Esophagus muscularis mucosa (tissue), 4 donors: ENCODE measurements around the gene ARRDC4. TPM values are rescaled to one million over a fixed set of nuclear protein-coding genes. Genes with fewer than 3 reads are reported as not detected.

Experiments used
- DNase-seq: peaks from one replicate; pipeline ENCODE4 v3.0.0-alpha.2; 2017; ENCODE audit errors: extremely low spot score
- H3K27ac ChIP-seq, 4 donors: fragments of 200-600 bp; sonication (generic); replicated peaks in 1 of 4; 1 replicate in 3 of 4; 2 replicates in 1 of 4; pipeline ENCODE4 v1.5.1; 2016 to 2019; ENCODE audit warnings: mild to moderate bottlenecking in 1 of 4
- H3K27me3 ChIP-seq, 4 donors: fragments of 200-600 bp; sonication (generic); one replicate each; pipeline versions ENCODE4 v1.5.1 to v1.6.0; 2016 to 2019
- H3K36me3 ChIP-seq, 4 donors: fragments of 200-600 bp; sonication (generic); one replicate each; pipeline ENCODE4 v1.5.1; 2016 to 2019
- H3K4me1 ChIP-seq, 4 donors: fragments of 200-600 bp; sonication (generic); one replicate each; pipeline ENCODE4 v1.5.1; 2016 to 2019
- H3K4me3 ChIP-seq, 4 donors: fragments of 200-600 bp; sonication (generic); 1 replicate in 2 of 4; 2 replicates in 2 of 4; pipeline ENCODE4 v1.5.1; 2016 to 2019; ENCODE audit warnings: mild to moderate bottlenecking in 4 of 4, moderate library complexity in 1 of 4
- H3K9me3 ChIP-seq, 4 donors: fragments of 200-600 bp; sonication (generic); 1 replicate in 3 of 4; 2 replicates in 1 of 4; pipeline ENCODE4 v1.5.1; 2016 to 2019
- EP300 ChIP-seq: sonication (generic); formaldehyde crosslinking; IDR thresholded peaks from one replicate; pipeline ENCODE4 v1.6.1; 2017; ENCODE audit warnings: antibody characterized with exemption
- POLR2A ChIP-seq: fragments of 450-650 bp; IDR thresholded peaks from one replicate; pipeline ENCODE4 v1.6.1; 2017; ENCODE audit warnings: antibody characterized with exemption, moderate library complexity, mild to moderate bottlenecking, low read depth
- POLR2AphosphoS5 ChIP-seq, 2 donors: sonication (generic); formaldehyde crosslinking; IDR thresholded peaks; one replicate each; pipeline ENCODE4 v1.6.1; 2017; ENCODE audit warnings: antibody characterized with exemption in 2 of 2
- WGBS: methylation state at CpG from one replicate; pipeline ENCODE4 v1.1.5; 2018; 5-methylcytosine and 5-hydroxymethylcytosine counted together
- intact Hi-C: fragments of 100-400 bp; cut with DNase I; formaldehyde crosslinking; loops from one replicate; pipeline ENCODE4 v1.15.1; 2023
- total RNA-seq, 4 donors: library from RNA; depleted of rRNA; stranded (reverse); fragments of >200 nt; gene quantifications; one replicate each; pipeline versions ENCODE4 v1.1.0 to v1.2.1, GENCODE V29; 2016
- TF ChIP-seq, protein P1 (sequence below), 3 experiments: fragments of 200-600 bp in 2 of 3; fragments of 450-650 bp in 1 of 3; sonication (generic) in 2 of 3; IDR thresholded peaks; one replicate each; pipeline ENCODE4 v1.5.1; 2017 to 2019; ENCODE audit warnings: antibody characterized with exemption in 3 of 3, mild to moderate bottlenecking in 2 of 3, moderate library complexity in 1 of 3

The ARRDC4 gene
- total RNA-seq, 4 donors from 2014 or later = 115 to 135 (median 128) TPM

DNA sequence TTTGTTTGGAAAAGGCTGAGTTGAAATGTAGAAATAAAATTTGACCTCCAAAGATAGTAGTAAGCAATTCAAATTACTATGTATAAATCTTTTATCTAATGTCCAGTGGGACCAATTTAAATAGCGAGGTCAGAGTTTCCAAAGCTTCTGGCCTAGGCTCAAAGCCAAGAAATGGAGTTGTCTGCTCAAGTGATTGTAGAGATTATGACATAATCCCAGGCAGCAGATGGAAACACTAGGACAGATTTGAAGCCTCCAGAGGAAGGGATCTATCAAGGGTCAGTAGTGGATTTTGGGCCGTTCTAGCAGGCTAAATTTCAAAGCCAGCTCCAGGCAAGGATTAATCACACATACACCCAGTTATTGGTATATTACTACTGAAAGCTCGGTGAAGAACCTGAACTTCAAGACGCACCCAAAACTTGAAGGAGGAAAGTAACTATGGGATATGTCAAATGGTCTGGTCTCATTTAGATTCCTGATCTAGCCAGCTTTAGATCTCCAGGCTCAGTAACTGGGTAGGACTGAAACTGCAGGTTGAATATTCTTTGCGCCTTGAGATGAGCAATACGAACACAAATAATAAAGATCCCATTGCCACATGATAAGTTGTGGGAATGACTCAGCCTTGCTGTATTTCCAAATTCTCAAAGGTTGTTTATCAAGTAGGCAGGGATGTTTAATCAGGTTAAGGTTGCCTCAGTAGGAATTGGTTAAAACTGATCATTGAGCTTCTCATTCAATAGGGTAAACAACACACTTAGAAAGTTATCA, 30.9 kb upstream of the ARRDC4 start:
- no peak for DNase-seq
- Histone ChIP-seq H3K36me3 (no peaks in the 10 kb centered on the region), H3K4me1 (no peaks in the 10 kb centered on the region), H3K4me3 (no peak overlapping the region), H3K27me3 (no peaks in the 10 kb centered on the region), H3K9me3 (peaks cover 0 to 8% (median 2%) of the 10 kb centered on the region in 4 donors), H3K27ac (no peak overlapping the region)
- TF ChIP-seq EP300 (no peak), POLR2AphosphoS5 (IDR thresholded peaks at IDR 0.05) (no peak), POLR2A (no peak)
- TF ChIP-seq, protein P1, sequence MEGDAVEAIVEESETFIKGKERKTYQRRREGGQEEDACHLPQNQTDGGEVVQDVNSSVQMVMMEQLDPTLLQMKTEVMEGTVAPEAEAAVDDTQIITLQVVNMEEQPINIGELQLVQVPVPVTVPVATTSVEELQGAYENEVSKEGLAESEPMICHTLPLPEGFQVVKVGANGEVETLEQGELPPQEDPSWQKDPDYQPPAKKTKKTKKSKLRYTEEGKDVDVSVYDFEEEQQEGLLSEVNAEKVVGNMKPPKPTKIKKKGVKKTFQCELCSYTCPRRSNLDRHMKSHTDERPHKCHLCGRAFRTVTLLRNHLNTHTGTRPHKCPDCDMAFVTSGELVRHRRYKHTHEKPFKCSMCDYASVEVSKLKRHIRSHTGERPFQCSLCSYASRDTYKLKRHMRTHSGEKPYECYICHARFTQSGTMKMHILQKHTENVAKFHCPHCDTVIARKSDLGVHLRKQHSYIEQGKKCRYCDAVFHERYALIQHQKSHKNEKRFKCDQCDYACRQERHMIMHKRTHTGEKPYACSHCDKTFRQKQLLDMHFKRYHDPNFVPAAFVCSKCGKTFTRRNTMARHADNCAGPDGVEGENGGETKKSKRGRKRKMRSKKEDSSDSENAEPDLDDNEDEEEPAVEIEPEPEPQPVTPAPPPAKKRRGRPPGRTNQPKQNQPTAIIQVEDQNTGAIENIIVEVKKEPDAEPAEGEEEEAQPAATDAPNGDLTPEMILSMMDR (IDR thresholded peaks at IDR 0.05) = no peak
- intact Hi-C loops = no loop called here
- WGBS = 92% methylated on average over 6 of the region's 6 CpGs

- peaks cover 0 to 5% (median under 1%) of the 10 kb centered on the region in 4 donors for H3K9me3 ChIP-seq
- H3K27ac ChIP-seq = no peak overlapping the region
- DNase-seq = no peak
- H3K4me1 ChIP-seq = no peaks in the 10 kb centered on the region
- no peaks in the 10 kb centered on the region for H3K36me3 ChIP-seq
- H3K4me3 ChIP-seq = no peak overlapping the region
- intact Hi-C loops = no loop called here
- no peaks in the 10 kb centered on the region for H3K27me3 ChIP-seq
- TF ChIP-seq POLR2A = no peak
- TF ChIP-seq POLR2AphosphoS5 (IDR thresholded peaks at IDR 0.05) = no peak
- TF ChIP-seq, protein P1 (IDR thresholded peaks at IDR 0.05) = no peak
- TF ChIP-seq EP300 = no peak
Measured at GRCh38 chr15:97930230-97930629, 30.3 kb upstream of the ARRDC4 start.

DNA sequence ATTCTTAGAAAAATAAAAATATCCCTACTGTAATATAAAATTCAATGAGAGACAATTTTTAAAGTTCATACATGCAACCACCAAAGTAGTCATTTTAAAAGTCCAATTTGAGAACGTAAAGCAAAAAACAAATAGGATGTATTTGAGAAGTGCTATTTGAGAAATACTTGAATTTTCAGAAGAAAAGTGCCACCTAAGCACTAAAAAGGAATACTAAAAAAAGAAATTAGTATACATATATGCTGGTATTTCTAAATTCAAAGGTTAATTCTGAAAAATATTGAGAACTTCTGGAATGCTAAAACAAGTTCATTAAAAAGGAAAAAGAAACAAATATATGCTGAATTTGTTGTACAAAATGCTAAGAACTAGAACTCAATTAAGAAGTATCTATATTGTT, 29.2 kb upstream of the ARRDC4 start:
- Histone ChIP-seq H3K4me3 (no peak overlapping the region), H3K36me3 (no peaks in the 10 kb centered on the region), H3K4me1 (no peaks in the 10 kb centered on the region), H3K9me3 (peaks cover 0 to 9% (median 0%) of the 10 kb centered on the region in 4 donors), H3K27ac (no peak overlapping the region), H3K27me3 (no peaks in the 10 kb centered on the region)
- intact Hi-C loops = no loop called here
- WGBS = 89% methylated on average over 1 of the region's 1 CpG
- DNase-seq = no peak
- TF ChIP-seq POLR2A (no peak), EP300 (no peak), POLR2AphosphoS5 (IDR thresholded peaks at IDR 0.05) (no peak)
- TF ChIP-seq, protein P1 (IDR thresholded peaks at IDR 0.05) = no peak

DNA sequence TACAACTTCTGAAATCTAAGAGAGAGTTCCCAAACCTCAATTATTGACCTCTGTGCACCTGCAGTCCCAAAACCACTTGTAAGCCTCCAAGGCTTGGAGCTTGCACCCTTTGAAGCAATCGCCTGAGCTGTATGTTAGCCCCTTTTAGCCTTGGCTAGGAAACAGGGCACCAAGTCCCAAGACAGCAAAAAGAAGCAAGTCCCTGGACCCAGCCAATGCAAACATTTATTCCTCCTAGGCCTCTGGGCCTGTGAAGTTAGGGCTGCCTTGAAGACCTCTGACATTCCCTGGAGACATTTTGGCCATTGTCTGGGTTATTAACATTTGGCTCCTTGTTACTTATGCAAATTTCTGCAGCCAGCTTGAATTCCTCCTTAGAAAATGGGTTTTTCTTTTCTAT, 26.9 kb upstream of the ARRDC4 start:
- Histone ChIP-seq H3K27me3 (no peaks in the 10 kb centered on the region), H3K9me3 (peaks cover 0 to 9% (median 0%) of the 10 kb centered on the region in 4 donors), H3K36me3 (no peaks in the 10 kb centered on the region), H3K27ac (no peak overlapping the region), H3K4me1 (no peaks in the 10 kb centered on the region), H3K4me3 (no peak overlapping the region)
- no peak for DNase-seq
- TF ChIP-seq EP300 = no peak
- intact Hi-C loops = no loop called here
- 93% methylated on average over 1 of the region's 1 CpG for WGBS

- Histone ChIP-seq H3K9me3 (no peaks in the 10 kb centered on the region), H3K4me1 (peaks cover 0 to 3% (median 0%) of the 10 kb centered on the region in 4 donors), H3K27ac (no peak overlapping the region), H3K36me3 (no peaks in the 10 kb centered on the region), H3K27me3 (no peaks in the 10 kb centered on the region), H3K4me3 (no peak overlapping the region)
- intact Hi-C loops = no loop called here
- no peak for DNase-seq
- WGBS = 96% methylated on average over 4 of the region's 4 CpGs
- TF ChIP-seq EP300 = no peak
- TF ChIP-seq, protein P1 (IDR thresholded peaks at IDR 0.05) = no peak
- no peak for TF ChIP-seq POLR2A
- no peak for TF ChIP-seq POLR2AphosphoS5 (IDR thresholded peaks at IDR 0.05)
Measured at GRCh38 chr15:97940993-97941392, 19.5 kb upstream of the ARRDC4 start.
